Measurements from ENCODE around the gene PHOSPHO1. TPM values are rescaled to one million over a fixed set of nuclear protein-coding genes. Genes with fewer than 3 reads are reported as not detected.
"Not testable (repeated sequence)": the region's sequence is repeated elsewhere in the genome, so short reads cannot be mapped to it uniquely, and the experiment has no call there.

PHOSPHO1 gene
- total RNA-seq, 1 experiment from 2014 or later: 0.54 TPM

GRCh38 chr17:49266233-49266632 is 35.6 kb upstream of the PHOSPHO1 start:
- DNase-seq (ENCODE audit: low read depth, low spot score) (no peak), ATAC-seq (no peak)
- intact Hi-C loops (cut with micrococcal nuclease; ENCODE audit: unreplicated experiment): no loop called here
- Histone ChIP-seq H3K4me3 (ENCODE audit: low read depth in 2 of 2, low read length in 2 of 2) (no peak overlapping the region), H3K9me3 (ENCODE audit: control insufficient read depth, insufficient read depth, low read depth, low read length) (no peaks in the 10 kb centered on the region), H3K4me1 (ENCODE audit: control insufficient read depth, insufficient read depth, low read length) (no peaks in the 10 kb centered on the region), H3K27me3 (ENCODE audit: control insufficient read depth, insufficient read depth, low read length) (no peaks in the 10 kb centered on the region), H3K27ac (ENCODE audit: low read length) (no peak overlapping the region), H3K36me3 (ENCODE audit: control insufficient read depth, insufficient read depth, low read length) (no peaks in the 10 kb centered on the region)
- CTCF ChIA-PET: interaction anchor here (0.7 kb wide), 1 partner anchor 230 kb away, joined by 4 read pairs; no protein-coding TSS in a partner anchor
- POLR2A ChIA-PET: no interaction called here
- no TSS peak for BruUV-seq (replicated peaks)
- no peak for TF ChIP-seq SIN3A (IDR thresholded peaks at IDR 0.05; ENCODE audit: borderline replicate concordance, insufficient read depth, low read depth, low read length)
- TF ChIP-seq POLR2AphosphoS5 (IDR thresholded peaks at IDR 0.05; ENCODE audit: low read depth, low read length): no peak
- TF ChIP-seq CTCF (IDR thresholded peaks at IDR 0.05): no peak
- no peak for TF ChIP-seq REST (IDR thresholded peaks at IDR 0.05; ENCODE audit: insufficient read depth in 1 of 2, low read depth in 2 of 2, low read length in 1 of 2)
- no peak for TF ChIP-seq TCF7L2 (IDR thresholded peaks at IDR 0.05; ENCODE audit: low read depth, low read length)
- in situ Hi-C loops (cut with HindIII; ENCODE audit: low pct_unique_long_range_greater_than_20kb, low sequenced_read_pairs): no loop called here

GRCh38 chr17:49261540-49261939 is 31.0 kb upstream of the PHOSPHO1 start:
- ATAC-seq; BruUV-seq (replicated peaks); H3K9me3 ChIP-seq (ENCODE audit: control insufficient read depth, insufficient read depth, low read depth, low read length); H3K27me3 ChIP-seq (ENCODE audit: control insufficient read depth, insufficient read depth, low read length); CTCF ChIA-PET; H3K27ac ChIP-seq (ENCODE audit: low read length); DNase-seq (ENCODE audit: low read depth, low spot score); H3K36me3 ChIP-seq (ENCODE audit: control insufficient read depth, insufficient read depth, low read length); intact Hi-C loops (cut with micrococcal nuclease; ENCODE audit: unreplicated experiment); H3K4me3 ChIP-seq (ENCODE audit: low read depth in 2 of 2, low read length in 2 of 2); in situ Hi-C loops (cut with HindIII; ENCODE audit: low pct_unique_long_range_greater_than_20kb, low sequenced_read_pairs); H3K4me1 ChIP-seq (ENCODE audit: control insufficient read depth, insufficient read depth, low read length): not testable (repeated sequence)
- POLR2A ChIA-PET: interaction anchor here (1.4 kb wide), 1 partner anchor 22 kb away, joined by 6 read pairs; no protein-coding TSS in a partner anchor

GRCh38 chr17:49260817-49261291 is 30.3 kb upstream of the PHOSPHO1 start:
- peak overlapping the region; percentile 50 to 76 for H3K4me3 ChIP-seq (ENCODE audit: low read depth in 2 of 2, low read length in 2 of 2)
- DNase-seq (ENCODE audit: low read depth, low spot score): no peak
- POLR2A ChIA-PET: interaction anchor here (1.4 kb wide), 1 partner anchor 21 kb away, joined by 6 read pairs; no protein-coding TSS in a partner anchor
- TF ChIP-seq CTCF (IDR thresholded peaks at IDR 0.05) (no peak), POLR2AphosphoS5 (IDR thresholded peaks at IDR 0.05; ENCODE audit: low read depth, low read length) (no peak), REST (IDR thresholded peaks at IDR 0.05; ENCODE audit: insufficient read depth in 1 of 2, low read depth in 2 of 2, low read length in 1 of 2) (no peak), SIN3A (IDR thresholded peaks at IDR 0.05; ENCODE audit: borderline replicate concordance, insufficient read depth, low read depth, low read length) (no peak)
- no peaks in the 10 kb centered on the region for H3K9me3 ChIP-seq (ENCODE audit: control insufficient read depth, insufficient read depth, low read depth, low read length)
- BruUV-seq (replicated peaks): no TSS peak
- no peaks in the 10 kb centered on the region for H3K4me1 ChIP-seq (ENCODE audit: control insufficient read depth, insufficient read depth, low read length)
- intact Hi-C loops (cut with micrococcal nuclease; ENCODE audit: unreplicated experiment) (no loop called here), in situ Hi-C loops (cut with HindIII; ENCODE audit: low pct_unique_long_range_greater_than_20kb, low sequenced_read_pairs) (no loop called here)
- H3K27ac ChIP-seq (ENCODE audit: low read length): peak overlapping the region; percentile 29
- no peaks in the 10 kb centered on the region for H3K27me3 ChIP-seq (ENCODE audit: control insufficient read depth, insufficient read depth, low read length)
- peak; percentile 28 for ATAC-seq
- H3K36me3 ChIP-seq (ENCODE audit: control insufficient read depth, insufficient read depth, low read length): no peaks in the 10 kb centered on the region
- CTCF ChIA-PET: interaction anchor here (0.5 to 0.9 kb wide), 4 partner anchors 31 to 230 kb away, joined by 3 to 5 read pairs (median 3); partner anchors contain the start of gene PHOSPHO1

All from Panc1 (cell line).